HG02763 (cell line): ENCODE data around the gene ZNF222.

Experiments
- ATAC-seq: cut with Tn5 transposase; IDR thresholded peaks from one replicate; pipeline ENCODE4 v1.9.1; 2021; ENCODE audit warnings: mild to moderate bottlenecking, moderate library complexity; ENCODE audit not compliant: unreplicated experiment

Gene ZNF222

GRCh38 chr19:44025217-44025936 is at the start of gene ZNF222:
Gene ZNF222 (plus strand): TSS chr19:44025379. CDS start chr19:44025437, 58 bp downstream.
- peak; percentile 82 for ATAC-seq

GRCh38 chr19:43976732-43977131 is 48.4 kb upstream of the ZNF222 start:
- ATAC-seq: no peak

DNA sequence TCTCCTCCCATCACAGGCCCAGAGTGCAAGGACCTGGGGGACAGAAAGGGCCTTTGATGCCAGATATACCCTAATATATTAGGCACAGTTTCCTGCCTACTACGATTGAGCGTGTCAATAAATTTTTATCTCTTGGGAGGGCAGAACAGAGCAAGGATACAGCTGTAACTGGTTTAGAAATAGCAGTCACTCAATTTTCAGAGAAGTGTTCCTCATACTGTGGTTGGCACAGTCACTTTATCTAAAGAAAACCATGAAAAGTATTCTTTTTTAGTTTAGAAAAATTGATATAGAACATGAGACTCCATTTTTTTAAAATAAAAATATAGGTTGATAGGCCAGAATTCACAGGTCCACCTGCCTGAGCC is 41.7 kb upstream of the ZNF222 start:
- ATAC-seq: no peak

DNA sequence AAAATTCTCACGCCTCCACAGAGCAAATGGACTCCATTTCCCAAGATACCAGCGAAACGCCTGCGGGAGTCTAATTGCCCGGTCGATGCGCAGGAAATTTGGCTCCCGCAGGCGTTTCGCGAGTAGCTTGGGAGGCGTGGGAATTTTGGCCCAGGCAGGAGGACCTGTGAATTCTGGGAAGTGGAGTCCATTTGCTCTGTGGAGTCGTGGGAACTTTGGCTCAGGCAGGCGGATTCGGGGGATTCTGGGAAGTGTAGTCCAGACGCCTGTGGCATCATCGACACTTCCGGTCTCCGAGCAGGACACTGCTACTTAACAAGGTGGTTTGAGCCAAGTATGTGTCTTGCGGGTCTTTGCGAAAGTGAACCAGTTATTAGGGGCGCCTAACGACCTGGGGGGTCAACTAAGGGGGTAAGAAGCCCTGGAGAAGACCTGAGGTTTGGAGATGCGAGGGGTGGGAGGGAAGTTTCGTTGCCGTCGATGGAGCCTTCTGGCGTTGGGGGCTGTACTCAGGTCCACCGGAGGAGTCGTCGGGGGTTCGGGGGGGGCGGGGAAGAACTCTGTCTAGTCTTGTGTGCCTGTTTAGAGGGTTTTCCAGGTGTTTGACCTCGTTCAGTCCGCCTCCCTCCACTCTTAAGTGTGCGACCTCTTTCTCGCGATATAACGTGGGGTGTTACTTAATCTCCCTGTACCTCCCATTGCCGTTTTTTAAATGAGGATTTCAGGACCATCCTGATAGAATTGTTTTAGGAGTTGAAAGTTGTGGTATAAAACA is 41.1 kb upstream of the ZNF222 start, which contains the start of gene ZNF155:
Gene ZNF155 (plus strand): TSS at position 277 of the 775 bp plus-strand sequence. CDS start 4,356 bp downstream, outside the sequence.
- peak; percentile 90 for ATAC-seq

GRCh38 chr19:43984687-43985000 is 40.5 kb upstream of the ZNF222 start:
- ATAC-seq: no peak

GRCh38 chr19:43997631-43998290 is 27.4 kb upstream of the ZNF222 start:
- ATAC-seq: no peak

GRCh38 chr19:44002212-44002565 is 23.0 kb upstream of the ZNF222 start:
- no peak for ATAC-seq

DNA sequence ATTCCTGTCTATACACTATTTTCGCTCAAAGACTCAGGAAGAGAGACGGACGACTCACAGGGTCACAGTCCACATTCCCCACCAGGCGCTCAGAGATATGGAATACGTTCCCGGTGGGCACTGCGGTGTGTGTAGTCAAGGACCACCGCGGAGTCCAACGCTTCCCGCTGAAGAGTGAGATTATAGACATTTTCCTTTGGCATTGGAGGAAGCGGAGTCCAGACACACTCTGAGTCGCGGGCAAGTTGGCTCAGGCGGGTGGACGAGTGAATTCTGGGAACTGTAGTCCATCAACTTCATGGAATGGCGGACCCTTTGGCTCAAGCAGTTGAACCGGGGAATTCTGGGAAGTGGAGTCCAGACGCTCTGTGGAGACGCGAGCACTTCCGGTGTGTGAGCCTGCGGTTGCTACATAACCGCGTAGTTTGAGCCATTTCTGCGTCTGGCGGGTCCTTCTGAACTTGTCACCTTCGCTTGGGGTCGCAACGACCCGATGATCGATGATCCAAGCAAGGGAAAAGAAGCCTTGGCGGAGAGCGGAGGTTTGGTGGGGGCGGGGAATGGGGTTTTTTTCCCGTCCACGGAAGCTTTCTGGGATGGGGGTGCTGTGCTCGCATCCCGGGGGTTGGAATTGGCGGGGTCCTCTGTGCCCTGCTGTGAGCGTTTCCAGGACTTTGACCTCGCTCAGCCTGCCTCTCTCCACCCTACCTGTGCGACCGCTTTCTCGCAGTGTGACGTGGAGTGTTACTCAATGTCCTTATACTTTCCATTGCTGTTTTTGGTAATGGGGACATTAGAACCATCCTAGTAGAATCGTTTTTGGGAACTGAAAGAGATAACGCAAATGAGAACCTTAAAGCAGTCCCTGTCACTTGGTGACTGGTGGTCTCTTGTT is 22.4 kb upstream of the ZNF222 start, which contains the start of gene ZNF230:
Gene ZNF230 (plus strand): TSS at position 392 of the 895 bp plus-strand sequence. CDS start 4,122 bp downstream, outside the sequence.
- peak; percentile 96 for ATAC-seq

DNA sequence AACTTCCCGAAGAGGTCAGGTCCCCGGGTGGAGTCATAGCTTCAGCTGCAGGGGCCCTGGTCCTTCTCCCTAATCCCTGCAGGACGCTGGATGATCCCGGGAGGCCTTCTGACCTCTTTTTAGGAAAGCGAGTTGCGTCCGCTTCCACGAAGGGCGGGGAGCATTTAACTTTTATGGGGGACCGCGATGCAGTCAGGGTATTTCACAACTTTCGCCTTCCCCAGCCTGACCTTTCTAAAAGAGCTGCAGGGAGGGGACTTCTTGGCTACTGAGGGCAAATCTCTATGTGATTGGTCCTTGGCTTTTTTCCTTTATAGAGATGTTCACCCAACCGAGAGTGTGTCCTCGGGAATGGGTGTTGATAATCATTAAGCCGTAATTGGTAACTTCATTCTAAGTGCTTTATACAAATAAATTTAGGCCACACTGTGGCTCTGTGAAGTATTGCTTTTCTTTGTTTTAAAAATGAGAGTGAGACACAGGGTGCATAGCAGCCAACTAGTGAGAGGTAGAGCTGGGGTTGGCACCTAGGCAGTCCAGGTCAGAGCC is 21.6 kb upstream of the ZNF222 start:
- ATAC-seq: no peak

DNA sequence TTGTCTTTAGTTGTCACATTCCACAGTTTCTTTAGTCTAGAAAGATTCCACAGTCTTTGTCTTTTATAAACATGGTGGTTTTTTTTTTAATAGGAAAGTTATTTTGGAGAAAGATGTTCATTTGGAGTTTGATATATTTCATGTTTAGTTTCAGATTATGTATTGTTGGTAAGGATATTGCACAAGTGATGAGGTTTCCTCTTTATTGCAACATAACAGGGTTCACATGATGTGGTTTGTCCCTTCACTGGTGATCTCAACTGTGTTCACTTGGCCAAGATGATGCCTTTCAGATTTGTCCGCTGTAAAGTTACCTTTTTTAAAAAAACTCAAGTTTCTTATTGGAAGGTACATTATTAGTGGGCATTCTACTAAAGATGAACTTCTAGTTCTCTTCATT is 19.2 kb upstream of the ZNF222 start:
- ATAC-seq: no peak

GRCh38 chr19:44007473-44007872 is 17.7 kb upstream of the ZNF222 start:
- no peak for ATAC-seq

DNA sequence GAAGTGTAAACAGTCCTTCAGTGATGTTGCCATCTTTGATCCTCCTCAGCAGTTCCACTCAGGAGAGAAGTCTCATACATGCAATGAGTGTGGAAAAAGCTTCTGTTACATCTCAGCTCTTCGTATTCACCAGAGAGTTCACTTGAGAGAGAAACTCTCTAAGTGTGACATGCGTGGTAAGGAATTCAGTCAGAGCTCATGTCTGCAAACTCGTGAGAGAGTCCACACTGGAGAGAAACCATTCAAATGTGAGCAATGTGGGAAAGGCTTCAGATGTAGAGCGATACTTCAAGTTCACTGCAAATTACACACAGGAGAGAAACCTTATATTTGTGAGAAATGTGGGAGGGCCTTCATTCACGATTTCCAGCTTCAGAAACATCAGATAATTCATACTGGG is 14.7 kb upstream of the ZNF222 start:
- ATAC-seq: no peak

GRCh38 chr19:44019498-44019897 is 5.7 kb upstream of the ZNF222 start:
- ATAC-seq: no peak

- ATAC-seq: no peak
Observed at GRCh38 chr19:44021221-44021620, 4.0 kb upstream of the ZNF222 start.

- ATAC-seq: no peak
Observed at GRCh38 chr19:44024900-44025216, 321 bp upstream of the ZNF222 start.

DNA sequence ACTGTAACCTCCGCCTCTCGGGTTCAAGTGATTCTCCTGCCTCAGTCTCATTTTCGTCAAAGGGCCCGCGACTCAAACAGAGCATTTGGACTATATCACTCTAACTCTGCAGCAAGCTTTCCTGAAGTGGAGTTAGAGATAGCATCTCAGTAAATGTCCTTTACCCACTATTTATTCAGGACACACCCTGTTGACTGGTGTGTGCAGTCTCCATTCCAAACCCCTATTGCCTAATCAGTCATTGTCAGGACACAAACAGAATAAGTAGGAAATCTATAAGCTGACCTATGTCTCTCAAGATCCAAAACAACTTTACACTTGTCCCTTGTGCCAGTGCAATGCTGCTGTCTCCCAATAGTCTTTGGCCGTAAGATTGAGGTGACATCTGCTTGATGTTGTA is 1.4 kb downstream of the ZNF222 start:
- no peak for ATAC-seq

GRCh38 chr19:44032001-44032610 is 6.9 kb downstream of the ZNF222 start:
- ATAC-seq: no peak

GRCh38 chr19:44042147-44042546 is 17.0 kb downstream of the ZNF222 start:
- ATAC-seq: no peak

- ATAC-seq: no peak
Observed at GRCh38 chr19:44050740-44051649, 25.8 kb downstream of the ZNF222 start.
